ACHN (cell line): ENCODE measurements around the gene FBXL5.
"Not testable (repeated sequence)": the region's sequence is repeated elsewhere in the genome, so short reads cannot be mapped to it uniquely, and the experiment has no call there.

Source experiments
- DNase-seq: peaks from one replicate; pipeline ENCODE4 v3.0.0-alpha.2; 2015
- in situ Hi-C: cut with HindIII; loops from 2 replicates; pipeline ENCODE4 v1.10.0; 2017; ENCODE audit warnings: low sequenced_read_pairs, low pct_ligation_motif_present, low pct_unique_long_range_greater_than_20kb

Gene FBXL5

GRCh38 chr4:15653864-15654592 is 1.1 kb downstream of the FBXL5 start:
- peak; percentile 42 for DNase-seq
- in situ Hi-C loops, result no loop called here

- in situ Hi-C loops, result no loop called here
- peak; percentile 46 for DNase-seq
These were observed 1.7 kb downstream of the FBXL5 start for GRCh38 chr4:15653420-15653819.

GRCh38 chr4:15652841-15653240 is 2.3 kb downstream of the FBXL5 start:
- DNase-seq, result no peak
- in situ Hi-C loops, result no loop called here

- no peak for DNase-seq
- in situ Hi-C loops, result no loop called here
These were observed 3.0 kb downstream of the FBXL5 start for GRCh38 chr4:15652191-15652590.

GRCh38 chr4:15651676-15652075 is 3.5 kb downstream of the FBXL5 start:
- DNase-seq, result no peak
- in situ Hi-C loops, result no loop called here

- peak; percentile 57 for DNase-seq
- in situ Hi-C loops, result no loop called here
These were observed 5.1 kb downstream of the FBXL5 start for GRCh38 chr4:15649914-15650545.

GRCh38 chr4:15648600-15648999 is 6.6 kb downstream of the FBXL5 start:
- in situ Hi-C loops, result no loop called here
- DNase-seq, result no peak

- in situ Hi-C loops, result no loop called here
- DNase-seq, result no peak
These were observed 16.7 kb downstream of the FBXL5 start for GRCh38 chr4:15638418-15638817.

- in situ Hi-C loops, result no loop called here
- no peak for DNase-seq
These were observed 18.3 kb downstream of the FBXL5 start for GRCh38 chr4:15636818-15637217.

- in situ Hi-C loops, result not testable (repeated sequence)
These were observed 37.8 kb downstream of the FBXL5 start for GRCh38 chr4:15617407-15617806.

GRCh38 chr4:15614891-15615290 is 40.3 kb downstream of the FBXL5 start:
- not testable (repeated sequence) for DNase-seq

More at GRCh38 chr4:15617407-15617806, 37.8 kb downstream of the FBXL5 start:
- DNase-seq, result not testable (repeated sequence)

GRCh38 chr4:15612136-15612535 is 43.0 kb downstream of the FBXL5 start:
- DNase-seq, result no peak
- in situ Hi-C loops, result no loop called here

More at GRCh38 chr4:15614891-15615290, 40.3 kb downstream of the FBXL5 start:
- in situ Hi-C loops, result not testable (repeated sequence)

GRCh38 chr4:15610855-15611254 is 44.3 kb downstream of the FBXL5 start:
- in situ Hi-C loops, result no loop called here
- no peak for DNase-seq

GRCh38 chr4:15605537-15605936 is 49.6 kb downstream of the FBXL5 start:
- no peak for DNase-seq
- in situ Hi-C loops, result no loop called here

- in situ Hi-C loops, result no loop called here
- no peak for DNase-seq
These were observed 53.3 kb downstream of the FBXL5 start for GRCh38 chr4:15601862-15602261.

- in situ Hi-C loops, result no loop called here
These were observed 55.0 kb downstream of the FBXL5 start for GRCh38 chr4:15600176-15600575.

GRCh38 chr4:15598644-15599043 is 56.5 kb downstream of the FBXL5 start:
- no peak for DNase-seq
- in situ Hi-C loops, result no loop called here

More at GRCh38 chr4:15600176-15600575, 55.0 kb downstream of the FBXL5 start:
- DNase-seq, result no peak

GRCh38 chr4:15592799-15593198 is 62.4 kb downstream of the FBXL5 start:
- no peak for DNase-seq
- in situ Hi-C loops, result no loop called here

GRCh38 chr4:15587649-15588048 is 67.5 kb downstream of the FBXL5 start:
- DNase-seq, result no peak
- in situ Hi-C loops, result no loop called here

GRCh38 chr4:15586066-15586465 is 69.1 kb downstream of the FBXL5 start:
- no peak for DNase-seq
- in situ Hi-C loops, result no loop called here
